ENCODE measurements around the gene WNT7B. TPM values are rescaled to one million over a fixed set of nuclear protein-coding genes. Genes with fewer than 3 reads are reported as not detected.

The WNT7B gene
- total RNA-seq, 4 donors from 2014 or later: not detected

GRCh38 chr22:46013460-46014416 is 36.8 kb upstream of the WNT7B start:
- Histone ChIP-seq H3K4me1 (peaks cover 4 to 21% (median 4%) of the 10 kb centered on the region in 4 donors), H3K36me3 (no peaks in the 10 kb centered on the region), H3K9me3 (peaks cover 0 to 5% (median 0%) of the 10 kb centered on the region in 4 donors), H3K4me3 (peak overlapping the region; percentile 61 to 78 (median 66)), H3K27me3 (no peaks in the 10 kb centered on the region), H3K27ac (peak overlapping the region; percentile 86 to 98 (median 93))
- TF ChIP-seq CTCF (IDR thresholded peaks at IDR 0.05) (peak; percentile 54 to 86 (median 72)), POLR2A (IDR thresholded peaks at IDR 0.05) (peak; percentile 72 to 84)
- DNase-seq: peak; percentile 84 to 97 (median 96)

- no peaks in the 10 kb centered on the region for H3K27me3 ChIP-seq
- no peaks in the 10 kb centered on the region for H3K36me3 ChIP-seq
- TF ChIP-seq POLR2A (IDR thresholded peaks at IDR 0.05) (no peak), CTCF (IDR thresholded peaks at IDR 0.05) (no peak)
- peak overlapping the region; percentile 86 to 98 (median 93) for H3K27ac ChIP-seq
- peak in 1 of 3 donors; percentile 53 for DNase-seq
- H3K9me3 ChIP-seq: peaks cover 0 to 5% (median 0%) of the 10 kb centered on the region in 4 donors
- peak overlapping the region in 2 of 4 donors; percentile 61 to 78 for H3K4me3 ChIP-seq
- H3K4me1 ChIP-seq: peaks cover 4 to 26% (median 4%) of the 10 kb centered on the region in 4 donors
Measured at GRCh38 chr22:46012881-46013281, 35.9 kb upstream of the WNT7B start.

- H3K4me3 ChIP-seq: no peak overlapping the region
- H3K4me1 ChIP-seq: peaks cover 4 to 32% (median 6%) of the 10 kb centered on the region in 4 donors
- DNase-seq: peak in 2 of 3 donors; percentile 44 to 52
- no peaks in the 10 kb centered on the region for H3K36me3 ChIP-seq
- no peaks in the 10 kb centered on the region for H3K27me3 ChIP-seq
- no peak for TF ChIP-seq POLR2A (IDR thresholded peaks at IDR 0.05)
- TF ChIP-seq CTCF (IDR thresholded peaks at IDR 0.05): no peak
- peak overlapping the region in 3 of 4 donors; percentile 86 to 98 (median 96) for H3K27ac ChIP-seq
- peaks cover 0 to 5% (median 0%) of the 10 kb centered on the region in 4 donors for H3K9me3 ChIP-seq
Measured at GRCh38 chr22:46012182-46012880, 35.4 kb upstream of the WNT7B start.

DNA sequence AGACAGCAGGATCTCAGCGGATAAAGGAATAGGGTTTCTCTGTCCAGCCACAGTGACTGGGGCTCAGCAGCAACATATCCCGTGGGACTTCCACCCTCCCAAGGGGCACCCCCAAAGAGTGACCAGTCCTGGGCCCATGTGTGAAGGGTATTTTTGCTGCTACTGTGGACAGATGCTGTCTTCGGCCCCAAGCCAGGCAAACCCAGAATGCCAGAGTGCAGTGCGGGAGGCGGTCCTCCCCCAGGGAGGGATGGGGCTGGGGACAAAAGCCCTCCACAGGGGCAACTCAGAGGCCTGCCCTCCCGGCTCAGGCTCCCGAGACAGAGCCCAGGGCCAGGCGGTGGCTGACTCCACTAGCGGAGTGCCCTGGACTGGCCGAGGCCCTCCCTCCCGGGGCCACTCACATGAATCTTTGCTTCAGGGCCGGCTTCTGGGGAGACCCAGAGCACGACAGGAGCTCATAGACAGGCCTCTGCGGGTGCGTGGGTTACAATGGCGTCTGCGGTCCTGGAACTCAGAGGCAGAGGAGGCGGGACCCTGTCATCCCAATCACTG is 34.7 kb upstream of the WNT7B start:
- H3K4me1 ChIP-seq: peaks cover 4 to 38% (median 8%) of the 10 kb centered on the region in 4 donors
- no peak overlapping the region for H3K27ac ChIP-seq
- DNase-seq: peak in 1 of 3 donors; percentile 37

More for the DNA sequence above, 34.7 kb upstream of the WNT7B start:
- Histone ChIP-seq H3K27me3 (no peaks in the 10 kb centered on the region), H3K4me3 (no peak overlapping the region), H3K9me3 (peaks cover 0 to 5% (median 0%) of the 10 kb centered on the region in 4 donors), H3K36me3 (no peaks in the 10 kb centered on the region)
- TF ChIP-seq POLR2A (IDR thresholded peaks at IDR 0.05) (no peak), CTCF (IDR thresholded peaks at IDR 0.05) (no peak)

Measured in Peyer's patch (tissue), 4 donors.